ENCODE results near the gene TIAM2. TPM values are rescaled to one million over a fixed set of nuclear protein-coding genes. Genes with fewer than 3 reads are reported as not detected.
A peak's percentile ranks its signal among the peaks of the same experiment; 100 is the strongest.

The TIAM2 gene
- total RNA-seq, 1 donor from 2014 or later = 18.1 TPM

DNA sequence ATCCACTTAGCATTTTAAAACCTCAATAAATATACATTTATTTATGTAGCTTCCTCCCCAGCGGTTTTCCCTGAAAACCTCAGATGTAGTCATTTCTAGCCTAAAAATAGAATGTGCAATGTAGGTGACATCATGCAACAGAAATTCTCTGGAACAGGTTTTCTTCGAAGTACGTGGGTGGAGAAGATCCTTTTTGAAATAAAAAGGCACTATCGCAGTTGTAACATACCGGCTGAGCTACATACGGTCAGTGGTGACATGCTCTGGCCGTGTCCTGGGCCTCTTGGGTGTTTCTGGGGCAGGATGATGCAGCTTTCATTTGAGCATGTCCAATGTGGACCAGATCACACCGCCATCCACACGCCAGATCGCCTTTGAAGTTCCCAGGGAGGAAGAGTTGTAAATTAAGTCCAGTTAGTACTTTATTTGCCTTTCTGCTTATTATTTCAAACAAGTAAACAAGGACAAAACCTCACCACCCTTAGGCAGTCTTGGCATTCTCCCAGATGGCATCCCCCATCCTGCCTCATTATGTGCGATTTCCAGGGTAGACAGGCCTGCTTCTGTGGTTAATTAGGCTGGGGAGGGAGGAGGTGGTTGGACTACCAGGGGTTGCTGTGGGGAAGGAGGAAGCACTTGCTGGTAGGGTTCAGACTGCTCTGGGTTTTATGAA lies 159.2 kb downstream of the TIAM2 start:
- Mint-ChIP-seq H3K4me3 (no peak overlapping the region), H3K27ac (peak overlapping the region; percentile 87), H3K36me3 (no peaks in the 10 kb centered on the region), H3K27me3 (ENCODE audit: low read depth) (no peaks in the 10 kb centered on the region), H3K4me1 (peaks cover 35% of the 10 kb centered on the region), H3K9me3 (no peaks in the 10 kb centered on the region)
- peak in 1 of 2 experiments; percentile 44 for DNase-seq (ENCODE audit: low spot score in 2 of 2, unreplicated experiment in 2 of 2)
- TF ChIP-seq, protein P1, sequence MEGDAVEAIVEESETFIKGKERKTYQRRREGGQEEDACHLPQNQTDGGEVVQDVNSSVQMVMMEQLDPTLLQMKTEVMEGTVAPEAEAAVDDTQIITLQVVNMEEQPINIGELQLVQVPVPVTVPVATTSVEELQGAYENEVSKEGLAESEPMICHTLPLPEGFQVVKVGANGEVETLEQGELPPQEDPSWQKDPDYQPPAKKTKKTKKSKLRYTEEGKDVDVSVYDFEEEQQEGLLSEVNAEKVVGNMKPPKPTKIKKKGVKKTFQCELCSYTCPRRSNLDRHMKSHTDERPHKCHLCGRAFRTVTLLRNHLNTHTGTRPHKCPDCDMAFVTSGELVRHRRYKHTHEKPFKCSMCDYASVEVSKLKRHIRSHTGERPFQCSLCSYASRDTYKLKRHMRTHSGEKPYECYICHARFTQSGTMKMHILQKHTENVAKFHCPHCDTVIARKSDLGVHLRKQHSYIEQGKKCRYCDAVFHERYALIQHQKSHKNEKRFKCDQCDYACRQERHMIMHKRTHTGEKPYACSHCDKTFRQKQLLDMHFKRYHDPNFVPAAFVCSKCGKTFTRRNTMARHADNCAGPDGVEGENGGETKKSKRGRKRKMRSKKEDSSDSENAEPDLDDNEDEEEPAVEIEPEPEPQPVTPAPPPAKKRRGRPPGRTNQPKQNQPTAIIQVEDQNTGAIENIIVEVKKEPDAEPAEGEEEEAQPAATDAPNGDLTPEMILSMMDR (IDR thresholded peaks at IDR 0.05; ENCODE audit: unreplicated experiment) = no peak

GRCh38 chr6:155155787-155156447 lies 160.8 kb downstream of the TIAM2 start:
- TF ChIP-seq, protein P1 (IDR thresholded peaks at IDR 0.05; ENCODE audit: unreplicated experiment) = no peak
- no peaks in the 10 kb centered on the region for H3K9me3 Mint-ChIP-seq
- H3K4me1 Mint-ChIP-seq = peaks cover 35% of the 10 kb centered on the region
- no peaks in the 10 kb centered on the region for H3K27me3 Mint-ChIP-seq (ENCODE audit: low read depth)
- no peak for DNase-seq (ENCODE audit: low spot score in 2 of 2, unreplicated experiment in 2 of 2)
- no peak overlapping the region for H3K4me3 Mint-ChIP-seq
- no peak overlapping the region for H3K27ac Mint-ChIP-seq
- no peaks in the 10 kb centered on the region for H3K36me3 Mint-ChIP-seq

- peak overlapping the region; percentile 17 for H3K27ac Mint-ChIP-seq
These were observed 162.0 kb downstream of the TIAM2 start for GRCh38 chr6:155157101-155157500.

DNA sequence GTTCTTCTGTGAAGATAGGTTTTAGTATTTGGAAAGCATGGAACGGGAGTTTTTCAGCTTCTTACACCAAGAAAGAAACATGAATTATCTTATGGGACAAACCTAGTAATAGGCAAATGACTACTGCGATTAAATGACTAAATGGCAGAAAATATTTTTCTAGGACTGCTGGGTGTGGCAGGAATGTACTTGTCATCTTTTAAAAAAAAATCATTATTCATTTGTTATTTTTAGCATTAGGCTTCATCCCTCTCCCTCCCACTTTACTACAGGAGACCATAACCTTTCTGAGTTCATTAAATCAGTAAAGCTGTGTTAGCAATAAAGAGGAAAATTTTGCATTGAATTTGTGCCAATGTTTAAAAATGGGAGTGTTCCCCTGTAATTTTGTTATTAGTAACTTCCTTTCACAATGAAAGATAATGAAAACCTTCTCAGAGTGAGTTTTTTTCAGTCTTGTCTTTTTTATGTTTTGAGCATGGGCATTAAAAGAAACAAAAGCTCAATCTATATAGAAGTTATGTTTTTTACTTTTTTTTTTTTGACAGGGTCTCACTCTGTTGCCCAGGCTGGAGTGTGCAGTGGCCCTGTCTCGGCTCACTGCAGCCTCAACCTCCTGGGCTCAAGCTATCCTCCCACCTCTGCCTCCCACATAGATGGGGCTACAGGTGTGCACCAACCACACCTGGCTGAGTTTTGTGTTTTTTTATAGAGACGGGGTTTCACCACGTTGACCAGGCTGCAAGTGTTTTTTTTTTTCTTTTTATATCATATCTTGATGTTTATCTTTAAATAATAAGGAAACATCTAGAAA lies 163.1 kb downstream of the TIAM2 start:
- DNase-seq (ENCODE audit: low spot score in 2 of 2, unreplicated experiment in 2 of 2) = no peak
- Mint-ChIP-seq H3K4me3 (no peak overlapping the region), H3K4me1 (peaks cover 33% of the 10 kb centered on the region), H3K27ac (no peak overlapping the region), H3K27me3 (ENCODE audit: low read depth) (no peaks in the 10 kb centered on the region), H3K36me3 (no peaks in the 10 kb centered on the region), H3K9me3 (no peaks in the 10 kb centered on the region)
- TF ChIP-seq, protein P1 (IDR thresholded peaks at IDR 0.05; ENCODE audit: unreplicated experiment) = no peak

More at GRCh38 chr6:155157101-155157500, 162.0 kb downstream of the TIAM2 start:
- Mint-ChIP-seq H3K27me3 (ENCODE audit: low read depth) (no peaks in the 10 kb centered on the region), H3K9me3 (no peaks in the 10 kb centered on the region), H3K36me3 (no peaks in the 10 kb centered on the region), H3K4me1 (peaks cover 35% of the 10 kb centered on the region), H3K4me3 (no peak overlapping the region)
- no peak for DNase-seq (ENCODE audit: low spot score in 2 of 2, unreplicated experiment in 2 of 2)
- TF ChIP-seq, protein P1 (IDR thresholded peaks at IDR 0.05; ENCODE audit: unreplicated experiment) = no peak

DNA sequence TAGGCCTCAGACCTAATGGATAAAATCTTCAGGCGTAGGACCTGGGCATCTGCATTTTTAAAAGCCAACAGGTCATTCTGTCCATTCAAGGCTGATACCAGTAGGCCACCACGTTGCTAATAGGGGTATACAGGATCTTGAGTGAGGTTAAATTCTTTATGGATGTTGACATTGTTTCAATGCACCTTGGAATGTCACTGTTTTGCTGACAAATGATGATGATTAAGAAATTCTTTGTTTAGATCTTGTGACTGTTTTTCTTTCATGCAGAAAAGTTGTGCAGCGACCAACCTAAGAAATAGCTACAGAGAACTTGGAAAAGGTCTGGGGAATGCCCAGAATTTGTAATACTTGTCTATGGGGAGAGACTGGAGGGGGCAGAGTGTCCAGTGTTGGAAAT lies 167.6 kb downstream of the TIAM2 start:
- no peak for DNase-seq (ENCODE audit: low spot score in 2 of 2, unreplicated experiment in 2 of 2)
- H3K36me3 Mint-ChIP-seq = peaks cover 4% of the 10 kb centered on the region
- no peak overlapping the region for H3K4me3 Mint-ChIP-seq
- TF ChIP-seq, protein P1 (IDR thresholded peaks at IDR 0.05; ENCODE audit: unreplicated experiment) = no peak
- peaks cover 18% of the 10 kb centered on the region for H3K4me1 Mint-ChIP-seq
- no peak overlapping the region for H3K27ac Mint-ChIP-seq
- no peaks in the 10 kb centered on the region for H3K9me3 Mint-ChIP-seq
- no peaks in the 10 kb centered on the region for H3K27me3 Mint-ChIP-seq (ENCODE audit: low read depth)

Data from mesothelial cell of epicardium (in vitro differentiated cells).